HG03460 (cell line): ENCODE results near the gene KIF25.

Experiments used
- ATAC-seq: cut with Tn5 transposase; IDR thresholded peaks from one replicate; pipeline ENCODE4 v1.9.1; 2021; ENCODE audit not compliant: unreplicated experiment

The KIF25 gene

DNA sequence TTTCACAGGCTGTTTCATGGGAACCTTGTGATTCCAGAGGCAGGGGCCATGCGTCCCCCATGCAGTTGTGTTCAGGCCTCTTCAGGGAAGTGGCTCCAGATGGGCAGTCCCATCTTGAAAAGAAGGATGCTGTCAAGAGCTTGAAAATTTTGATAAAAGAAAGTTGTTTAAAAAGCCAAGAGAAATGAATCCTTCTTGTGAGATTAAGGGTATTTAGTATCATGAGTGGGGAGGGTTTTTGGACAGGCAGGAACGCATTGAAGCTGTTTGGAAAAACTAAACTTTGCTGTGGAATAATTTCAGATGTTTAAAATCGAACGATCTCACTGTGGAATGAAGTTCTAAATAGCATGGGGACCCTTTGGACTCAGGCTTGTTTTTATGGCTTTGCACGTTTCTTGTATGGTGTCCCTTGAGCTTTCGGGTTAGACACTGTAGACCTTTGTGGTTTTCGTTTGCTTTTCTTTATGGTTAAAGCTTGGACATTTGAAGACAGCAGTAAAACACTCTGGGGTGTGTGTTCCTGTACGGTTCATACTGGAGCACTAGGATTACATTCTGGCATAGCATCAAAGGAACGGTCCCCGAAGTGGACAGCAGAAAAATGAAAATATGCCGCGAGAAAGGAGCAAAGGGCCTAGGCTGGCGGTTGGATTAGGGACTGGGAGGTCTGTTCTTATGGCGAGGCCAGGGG is 18.2 kb downstream of the KIF25 start:
- no peak for ATAC-seq

DNA sequence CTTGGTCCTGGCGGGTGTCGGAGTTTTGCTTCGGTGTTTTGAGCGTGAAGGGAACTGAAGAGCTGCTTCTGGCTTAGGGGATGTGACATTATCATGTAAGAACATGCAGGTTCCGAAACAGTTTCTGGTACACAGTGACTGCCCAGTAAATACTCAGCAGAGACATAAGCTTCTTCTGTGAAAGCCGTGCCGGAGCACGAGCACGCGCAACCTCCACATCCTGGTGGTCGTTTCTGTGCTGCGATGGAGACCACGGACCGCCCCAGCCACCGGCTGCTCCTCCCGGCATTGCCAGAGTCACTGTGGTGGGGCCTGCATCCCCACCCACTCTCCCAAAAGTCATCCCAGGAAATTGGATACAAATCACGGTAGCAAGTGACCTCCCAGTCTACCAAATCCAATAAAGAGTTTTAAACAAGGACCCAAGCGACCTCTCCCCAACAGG is 18.7 kb downstream of the KIF25 start:
- no peak for ATAC-seq

DNA sequence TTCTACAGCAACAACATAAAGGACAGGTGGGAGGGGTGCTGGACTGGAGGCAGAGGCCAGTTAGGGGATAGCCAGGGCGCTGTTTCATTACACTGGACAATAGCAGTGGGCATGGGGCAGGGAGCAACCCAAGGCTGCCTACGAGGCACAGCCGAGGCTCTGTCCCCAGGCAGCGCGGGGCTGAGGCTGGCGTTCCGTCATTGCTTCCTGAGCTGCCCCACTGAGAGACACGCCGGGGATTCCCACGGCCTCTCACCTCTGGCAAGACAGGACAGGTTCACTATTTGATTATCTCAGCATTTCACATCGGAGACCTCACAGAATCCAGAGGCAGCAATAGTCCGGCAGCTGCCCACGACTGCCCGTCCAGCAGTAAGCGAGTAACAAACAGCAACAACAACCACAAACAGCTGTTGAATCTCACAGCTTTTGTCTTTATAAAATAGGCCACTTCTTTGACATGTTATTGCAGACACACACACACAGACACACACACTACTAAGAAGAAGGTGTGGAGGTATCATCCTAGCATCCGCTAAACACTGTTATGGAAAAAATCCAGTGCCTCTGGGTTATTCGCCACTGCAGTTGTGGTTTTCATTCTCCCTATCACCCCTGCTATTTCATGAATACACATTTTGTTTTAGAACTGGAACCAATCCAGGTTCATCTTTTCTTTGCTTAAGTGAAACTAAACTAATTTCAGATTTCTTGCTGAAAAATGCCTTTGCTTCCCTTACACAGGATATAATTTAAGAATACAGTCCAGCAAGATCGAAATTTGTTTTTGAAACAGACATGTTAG is 19.5 kb downstream of the KIF25 start:
- ATAC-seq, result no peak

DNA sequence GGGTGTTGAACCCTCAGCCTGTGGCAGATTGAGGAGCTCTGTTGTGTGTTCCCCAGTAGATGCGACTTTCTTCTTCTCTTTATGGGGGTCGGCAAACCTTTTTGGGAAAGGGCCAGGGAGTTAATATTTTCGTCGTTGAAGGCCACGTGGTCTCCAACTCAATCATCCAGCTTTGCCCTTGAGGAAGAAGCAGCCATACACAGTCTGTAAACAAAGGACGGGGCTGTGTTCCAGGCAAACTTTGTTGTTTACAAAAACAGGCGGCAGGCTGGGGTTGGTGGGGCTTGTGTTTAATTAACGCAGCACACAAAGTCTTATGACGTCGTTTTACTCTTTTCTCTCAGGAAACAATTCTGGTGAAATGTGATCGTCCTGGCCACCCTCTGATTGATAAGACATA is 20.2 kb downstream of the KIF25 start:
- no peak for ATAC-seq

DNA sequence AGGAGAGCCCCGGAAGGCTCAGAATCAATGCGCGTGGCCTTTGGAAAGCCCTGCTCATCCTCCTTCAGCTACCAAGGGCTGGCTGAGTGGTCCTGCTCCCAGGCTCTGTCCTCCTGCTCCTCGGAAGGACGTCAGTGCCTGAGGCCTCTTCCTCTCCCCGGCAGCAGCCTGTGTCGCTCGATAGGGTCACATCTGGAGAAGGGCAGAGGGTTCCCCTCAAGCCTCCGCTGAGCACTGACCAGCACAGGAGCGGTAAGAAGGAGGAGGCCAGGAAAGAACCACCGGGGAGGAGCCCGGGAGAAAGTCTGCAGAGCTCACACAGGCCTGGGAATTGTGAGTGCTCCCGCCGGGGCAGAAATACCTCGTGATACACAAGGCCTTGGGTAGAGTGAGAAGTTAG is 21.2 kb downstream of the KIF25 start:
- ATAC-seq, result no peak

DNA sequence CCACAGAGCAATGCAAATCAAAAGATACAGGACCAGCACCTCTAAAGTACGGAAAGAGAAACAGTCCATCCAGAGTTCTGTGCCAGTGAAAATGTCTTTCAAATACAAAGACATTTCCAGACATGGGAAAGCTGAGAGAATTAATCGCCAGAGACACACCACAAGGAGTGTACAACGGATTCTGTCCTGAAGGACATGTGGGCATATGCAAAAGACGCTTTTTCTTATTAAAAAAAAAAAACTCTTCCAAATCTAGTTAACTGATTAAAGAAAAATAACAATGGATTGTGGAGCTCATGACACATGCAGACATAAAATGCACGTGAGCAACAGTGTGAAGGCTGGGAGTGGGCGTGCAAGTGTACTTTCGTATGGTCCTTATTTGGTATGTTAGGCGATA is 22.8 kb downstream of the KIF25 start:
- no peak for ATAC-seq

DNA sequence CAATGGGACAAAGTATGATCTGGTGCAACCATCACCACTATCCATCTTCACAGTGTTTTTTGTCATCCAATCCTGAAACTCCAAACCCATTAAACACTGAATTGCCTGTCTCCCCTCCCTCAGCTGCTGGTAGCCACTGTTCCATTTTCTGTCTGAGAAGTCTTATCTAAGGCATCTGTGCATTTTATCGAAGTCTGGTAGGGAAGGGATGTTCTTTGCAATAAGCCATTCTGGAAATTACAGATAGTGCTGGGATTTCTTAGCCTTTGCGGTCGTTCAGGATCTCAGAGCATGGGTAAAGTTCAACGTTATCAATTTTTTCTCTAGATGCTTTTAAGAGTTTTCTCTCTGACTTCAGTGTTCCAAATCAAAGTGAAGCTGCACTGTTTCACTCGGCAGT is 24.1 kb downstream of the KIF25 start:
- ATAC-seq, result no peak

DNA sequence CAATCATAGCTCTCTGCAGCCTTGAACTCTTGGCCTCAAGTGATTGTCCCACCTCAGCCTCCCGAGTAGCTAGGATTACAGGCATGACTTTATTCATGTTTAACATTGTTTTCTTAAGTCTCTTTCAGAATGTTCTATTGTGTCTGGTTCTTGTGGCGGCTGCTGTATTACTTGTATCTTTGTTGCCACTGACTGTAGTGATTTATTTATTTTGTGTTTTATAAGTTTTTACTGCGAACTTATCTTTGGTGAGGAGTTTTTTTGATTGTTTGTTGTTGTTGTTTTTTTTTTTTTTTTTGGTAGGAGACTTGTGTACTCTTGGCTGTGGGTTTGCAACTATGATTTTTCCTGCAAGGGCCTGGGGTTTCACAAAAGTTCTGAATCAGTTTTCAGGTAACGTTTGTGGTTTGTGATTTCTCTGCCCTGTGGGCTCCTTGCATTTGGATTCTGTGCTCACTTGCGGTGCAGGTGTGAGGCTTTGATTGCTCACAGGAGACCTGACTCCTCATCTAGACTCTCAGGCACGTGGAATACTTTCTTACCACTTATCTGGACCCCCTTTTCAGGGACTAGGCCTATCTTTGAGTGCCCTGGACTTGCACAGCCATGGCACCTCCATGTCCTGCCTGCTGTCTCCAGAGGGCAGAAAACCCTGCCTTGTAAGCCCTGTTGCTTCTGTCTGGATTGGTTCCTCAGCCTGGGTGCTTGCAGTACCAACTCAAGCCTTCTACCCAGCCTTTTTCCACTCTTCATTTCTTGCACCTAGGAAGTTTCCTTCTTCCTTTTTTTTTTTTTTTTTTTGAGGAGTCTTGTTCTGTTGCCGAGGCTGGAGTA is 25.2 kb downstream of the KIF25 start:
- ATAC-seq, result no peak

DNA sequence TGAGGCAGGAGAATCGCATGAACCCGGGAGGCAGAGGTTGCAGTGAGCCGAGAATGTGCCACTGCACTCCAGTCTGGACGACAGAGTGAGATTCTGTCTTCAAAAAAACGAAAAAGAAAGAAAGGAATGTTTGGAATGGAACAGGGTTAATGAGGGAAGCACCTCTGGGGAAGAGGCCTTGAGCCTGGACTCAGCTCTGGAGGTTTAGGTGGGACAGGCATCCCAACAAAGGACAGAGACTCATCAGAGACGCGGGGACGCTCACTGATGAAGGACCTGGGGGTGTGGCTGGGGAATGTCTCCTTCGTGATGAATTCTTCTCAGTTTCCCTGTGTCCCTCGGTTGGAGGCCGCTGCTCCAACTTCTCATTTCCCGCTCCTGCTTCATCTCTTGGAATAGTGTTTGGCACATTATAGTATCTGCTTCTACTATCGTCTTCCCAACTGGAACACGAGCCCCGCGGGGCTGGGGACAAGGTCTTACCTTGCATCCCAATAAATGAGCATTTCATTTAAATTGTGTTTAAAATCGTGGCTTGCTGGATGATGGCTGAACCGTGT is 27.6 kb downstream of the KIF25 start:
- ATAC-seq, result no peak

DNA sequence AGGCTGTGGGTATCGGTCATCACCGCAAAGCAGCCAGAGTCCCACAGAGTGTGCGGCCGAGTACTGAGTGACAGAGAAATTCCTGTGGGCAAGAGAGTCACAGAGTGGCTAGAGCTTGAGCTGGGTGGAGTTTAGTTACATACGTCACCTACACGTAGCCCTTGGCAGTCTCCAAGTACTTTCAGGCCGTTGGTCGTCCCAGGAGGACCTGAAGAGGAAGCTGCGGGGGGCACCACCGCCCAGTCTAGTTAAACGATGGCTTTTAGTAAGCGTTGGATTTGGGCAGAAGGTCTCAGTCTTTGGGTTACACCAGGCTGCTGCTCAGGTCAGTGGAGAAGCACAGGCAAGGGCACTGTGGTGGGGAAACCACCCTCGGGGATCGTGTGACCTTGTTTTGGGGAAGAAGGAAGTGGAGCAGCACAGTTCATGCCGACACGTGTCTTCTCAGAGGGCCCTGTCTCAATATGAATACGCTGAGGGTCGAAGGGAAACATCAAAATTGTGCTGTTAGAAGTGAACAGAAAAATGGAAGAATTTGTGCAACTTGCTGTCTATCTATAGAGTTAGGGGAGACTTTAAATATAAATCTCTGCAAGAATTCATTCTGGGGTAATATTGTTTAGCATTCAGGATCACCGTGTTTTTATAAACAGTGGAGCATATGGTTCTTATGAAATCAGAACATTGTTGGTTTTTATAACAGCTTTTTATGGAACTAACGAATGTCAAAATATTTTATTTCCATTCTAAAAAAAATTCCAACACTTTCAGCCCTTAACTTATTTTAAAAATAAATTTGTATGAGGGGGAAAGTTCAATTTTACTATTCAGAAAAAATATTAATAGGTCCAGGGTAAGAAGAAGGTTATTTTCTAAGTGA is 28.6 kb downstream of the KIF25 start:
- no peak for ATAC-seq

DNA sequence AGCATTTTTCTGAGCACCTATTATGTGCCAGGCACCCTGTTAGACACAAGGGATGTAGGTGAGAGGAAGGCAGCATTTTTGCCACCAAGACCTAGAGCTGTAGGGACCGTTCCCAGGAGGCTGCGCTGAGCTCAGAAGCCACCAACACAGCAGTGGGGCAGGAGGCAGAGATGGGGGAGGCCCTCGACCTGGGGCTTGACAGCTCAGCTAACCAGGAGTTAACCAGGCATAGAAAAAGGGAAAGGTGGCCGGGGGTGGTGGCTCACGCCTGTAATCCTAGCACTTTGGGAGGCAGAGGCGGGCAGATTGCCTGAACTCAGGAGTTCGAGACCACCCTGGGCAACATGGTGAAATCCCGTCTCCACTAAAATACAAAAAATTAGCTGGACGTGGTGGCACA is 29.5 kb downstream of the KIF25 start:
- no peak for ATAC-seq

DNA sequence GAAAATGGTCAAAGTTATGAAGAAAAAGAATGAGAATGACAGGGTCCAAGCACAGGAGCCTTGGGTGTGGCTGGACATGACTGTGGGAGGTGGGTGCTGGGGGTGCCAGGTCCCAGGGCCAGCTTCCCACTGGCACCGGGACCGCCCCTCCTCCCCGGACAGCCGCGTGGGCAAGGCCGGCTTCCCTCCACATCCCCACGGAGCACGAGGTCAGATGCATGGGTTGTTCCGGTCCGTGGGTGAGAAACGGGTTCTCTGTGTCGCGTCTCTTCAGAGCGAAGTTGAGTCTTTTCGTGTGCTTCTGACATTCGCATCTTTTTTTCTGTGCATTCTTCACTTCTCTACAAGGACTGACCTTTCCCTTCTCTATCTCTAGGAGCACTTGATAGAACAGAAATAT is 30.1 kb downstream of the KIF25 start:
- no peak for ATAC-seq

DNA sequence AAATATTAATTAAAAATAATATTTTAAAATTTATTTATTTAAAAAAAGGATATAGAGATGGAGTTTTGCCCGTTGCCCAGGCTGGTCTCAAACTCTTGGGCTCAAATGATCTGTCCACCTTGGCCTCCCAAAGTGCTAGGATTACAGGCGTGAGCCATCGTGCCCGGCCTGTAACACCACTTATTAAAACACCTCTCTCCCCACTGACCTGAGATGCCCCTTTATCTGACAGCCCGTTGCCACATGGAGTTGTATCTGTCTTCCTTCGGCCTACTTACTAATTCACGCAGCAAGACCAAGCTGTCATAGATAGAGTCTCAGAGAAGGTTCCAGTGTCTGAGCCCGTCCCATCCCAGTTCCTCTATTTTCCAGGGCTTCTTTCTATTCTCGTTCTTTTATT is 30.7 kb downstream of the KIF25 start:
- no peak for ATAC-seq

DNA sequence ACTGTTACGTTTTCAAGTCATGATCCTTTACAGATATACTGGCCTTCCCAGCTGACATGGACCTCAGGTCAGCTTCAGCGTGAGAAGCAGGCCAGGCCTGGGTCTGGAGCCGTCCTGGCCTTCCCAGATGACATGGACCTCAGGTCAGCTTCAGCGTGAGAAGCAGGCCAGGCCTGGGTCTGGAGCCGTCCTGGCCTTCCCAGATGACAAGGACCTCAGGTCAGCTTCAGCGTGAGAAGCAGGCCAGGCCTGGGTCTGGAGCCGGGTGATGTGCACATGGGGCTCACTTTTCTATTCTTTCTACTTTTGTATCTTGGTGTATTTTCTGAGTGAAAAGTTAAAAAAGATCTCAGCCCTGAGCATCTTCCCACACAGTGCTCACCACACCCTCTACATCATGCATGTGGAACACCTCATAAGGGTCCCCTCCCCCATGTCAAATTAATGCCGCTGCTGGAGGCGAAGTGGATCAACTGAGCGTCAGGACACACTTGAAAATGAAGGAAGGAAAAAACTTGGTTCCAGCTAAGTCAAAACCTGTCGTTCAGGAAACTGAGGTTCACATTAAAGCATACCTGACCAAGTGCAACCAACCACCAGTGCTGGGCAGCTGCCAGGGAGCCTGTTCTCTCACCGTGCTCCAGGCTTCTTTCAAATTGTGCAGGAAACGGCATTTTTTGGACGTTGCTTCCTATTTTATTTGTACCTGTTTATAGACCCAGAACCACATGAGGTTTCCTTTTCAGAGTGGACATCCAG is 32.2 kb downstream of the KIF25 start:
- ATAC-seq, result no peak

DNA sequence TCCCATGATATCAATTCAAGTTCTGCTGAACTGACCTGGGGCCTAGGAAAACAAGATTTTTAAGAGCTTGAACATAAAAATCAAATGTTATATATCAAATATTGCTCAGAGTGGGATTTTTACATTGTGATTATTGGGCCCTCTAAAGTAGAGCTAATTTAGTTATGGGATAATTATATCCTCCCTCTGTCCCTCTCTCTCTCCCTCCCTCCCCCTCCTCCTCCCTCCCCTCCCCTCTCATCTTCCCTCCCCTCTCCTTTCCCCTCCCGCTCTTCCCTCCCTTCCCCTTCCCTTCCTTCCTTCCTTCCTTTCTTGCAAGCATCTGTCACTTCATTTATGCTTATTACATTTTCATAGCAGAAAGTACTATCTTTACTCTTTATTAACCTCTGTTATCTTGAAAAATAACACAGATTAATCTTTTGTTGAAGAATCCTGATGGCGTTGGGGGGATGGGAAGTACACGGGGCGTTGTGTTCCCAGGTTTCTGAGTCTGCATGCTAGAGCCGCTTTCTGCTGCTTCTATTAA is 32.8 kb downstream of the KIF25 start:
- ATAC-seq, result no peak

DNA sequence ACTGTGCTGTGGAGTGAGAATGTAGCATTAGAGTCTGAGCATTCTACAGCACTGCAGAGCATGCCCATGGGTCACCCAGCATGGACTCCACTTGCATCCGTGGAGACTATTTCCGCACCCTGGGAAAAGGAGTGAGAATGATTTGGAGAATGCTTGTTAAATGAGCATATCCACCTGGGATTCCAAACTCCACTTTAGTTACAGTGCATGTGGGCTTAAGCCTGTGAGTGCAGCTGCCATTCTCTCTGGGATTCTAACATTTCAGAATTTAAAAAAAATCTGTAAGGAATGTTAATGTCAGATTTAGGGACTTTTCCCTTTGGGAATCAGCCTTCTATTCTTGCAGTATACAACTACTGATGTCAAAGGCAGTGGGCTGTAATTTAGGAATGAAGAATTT is 33.4 kb downstream of the KIF25 start:
- ATAC-seq, result no peak

DNA sequence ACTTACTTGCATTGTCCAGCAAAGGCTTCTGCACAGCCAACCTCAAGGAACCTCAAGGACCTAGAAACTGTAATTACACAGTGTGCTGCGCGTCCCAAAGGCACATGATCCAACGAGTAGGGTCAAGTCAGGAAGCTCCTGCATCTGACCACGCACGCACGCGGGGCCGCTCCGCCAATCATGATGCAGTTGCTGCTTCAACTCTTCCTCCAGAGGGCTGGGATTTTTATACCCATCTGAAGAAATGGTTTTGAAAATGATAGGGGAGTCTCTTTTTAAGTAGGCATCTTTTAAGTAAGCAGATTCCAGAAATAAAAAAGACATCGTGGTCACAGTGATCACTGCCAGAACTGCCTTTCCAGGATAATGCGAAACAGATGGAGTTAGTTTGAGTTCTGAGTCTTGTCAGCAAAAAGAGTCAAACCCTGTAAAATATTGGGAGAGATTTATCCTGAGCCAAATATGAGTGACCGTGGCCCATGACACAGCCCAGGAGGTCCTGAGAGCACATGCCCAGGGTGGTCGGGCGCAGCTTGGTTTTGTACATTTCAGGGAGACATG is 34.0 kb downstream of the KIF25 start:
- ATAC-seq, result no peak

DNA sequence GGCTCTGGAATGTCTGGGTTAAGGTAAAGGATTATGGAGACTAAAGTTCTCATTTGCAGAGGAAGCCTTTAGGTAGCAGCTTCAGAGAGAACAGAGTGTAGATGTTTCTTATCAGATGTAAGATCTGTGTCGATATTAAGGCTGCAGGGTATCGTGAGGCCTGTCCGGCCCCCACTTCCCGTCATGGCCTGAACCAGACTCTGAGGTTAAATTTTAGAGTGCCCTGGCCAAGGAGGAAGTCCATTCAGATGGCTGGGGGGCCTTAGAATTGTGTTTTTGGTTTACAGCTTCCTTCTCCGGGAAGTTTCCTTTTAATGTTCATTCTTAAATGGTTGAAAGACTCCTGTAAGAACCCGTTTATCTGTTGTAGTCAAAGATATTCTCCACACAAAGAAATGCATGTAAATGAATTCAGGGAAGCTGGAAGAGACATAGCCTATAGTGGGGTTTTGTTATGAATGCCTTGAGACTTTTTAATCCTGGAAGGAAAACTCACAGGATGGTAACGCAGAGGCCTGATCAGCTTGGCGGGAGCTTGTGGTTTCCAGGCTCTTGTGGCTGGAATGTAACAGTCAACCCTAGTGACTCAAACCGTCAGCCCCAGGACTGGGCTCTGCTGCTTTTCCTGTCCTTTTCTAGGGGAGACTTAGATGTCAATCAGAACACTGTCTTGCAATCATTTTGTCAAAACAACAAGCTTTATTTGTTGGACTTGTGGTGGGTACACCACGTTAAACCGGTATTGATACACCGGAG is 34.7 kb downstream of the KIF25 start:
- no peak for ATAC-seq
